ENCODE measurements around the gene TMEM245. TPM values are rescaled to one million over a fixed set of nuclear protein-coding genes. Genes with fewer than 3 reads are reported as not detected.

TMEM245 gene
- total RNA-seq, 1 donor from 2014 or later: 52.2 TPM

DNA sequence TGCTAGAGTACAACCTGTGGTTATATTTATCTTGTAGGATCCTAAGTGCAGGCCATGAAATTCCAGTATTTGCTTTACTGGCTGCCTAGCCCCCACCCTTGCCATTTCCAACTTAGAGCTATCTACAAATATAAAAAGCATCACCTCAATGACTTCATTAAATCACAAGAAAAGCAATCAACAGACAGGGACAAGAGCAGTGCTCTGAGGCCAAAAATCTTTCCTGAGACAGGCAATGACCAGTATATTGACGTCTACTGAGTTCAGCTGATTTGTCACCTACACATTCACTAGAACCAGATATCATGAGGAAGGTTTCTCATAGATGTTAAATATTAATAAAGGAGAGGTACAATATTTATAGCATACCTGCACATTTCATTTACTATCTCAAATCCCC, 68.0 kb downstream of the TMEM245 start:
- FAIRE-seq (no peak), DNase-seq (ENCODE audit: low read depth) (no peak)
- Histone ChIP-seq H3K4me2 (ENCODE audit: low read length) (no peak overlapping the region), H2AFZ (ENCODE audit: low read depth, low read length) (no peak overlapping the region), H4K20me1 (ENCODE audit: insufficient read depth, low read length) (no peaks in the 10 kb centered on the region), H3K9me3 (ENCODE audit: insufficient read depth, low read depth, low read length) (no peaks in the 10 kb centered on the region), H3K79me2 (ENCODE audit: insufficient read depth, low read length) (no peaks in the 10 kb centered on the region), H3K9ac (ENCODE audit: low read length) (no peak overlapping the region), H3K4me3 (ENCODE audit: insufficient read depth, low read depth, low read length) (no peak overlapping the region), H3K27me3 (ENCODE audit: insufficient read depth, low read length) (no peaks in the 10 kb centered on the region), H3K27ac (ENCODE audit: low read depth, low read length) (no peak overlapping the region), H3K36me3 (ENCODE audit: insufficient read depth, low read length) (peaks cover 38% of the 10 kb centered on the region), H3K4me1 (ENCODE audit: insufficient read depth, low read length) (peaks cover 5% of the 10 kb centered on the region)
- TF ChIP-seq EZH2 (IDR thresholded peaks at IDR 0.05; ENCODE audit: insufficient read depth, low read length): no peak
- TF ChIP-seq CTCF (IDR thresholded peaks at IDR 0.05; ENCODE audit: insufficient read depth, low read depth, low read length): no peak
- H3K27me3 Mint-ChIP-seq (ENCODE audit: low read depth, unreplicated experiment): no peaks in the 10 kb centered on the region
- no peaks in the 10 kb centered on the region for H3K9me3 Mint-ChIP-seq (ENCODE audit: unreplicated experiment)
- peaks cover 8% of the 10 kb centered on the region for H3K4me1 Mint-ChIP-seq (ENCODE audit: low read depth, unreplicated experiment)
- H3K36me3 Mint-ChIP-seq (ENCODE audit: low read depth, unreplicated experiment): peaks cover 29% of the 10 kb centered on the region
- no peak overlapping the region for H3K4me3 Mint-ChIP-seq (ENCODE audit: unreplicated experiment)
- H3K27ac Mint-ChIP-seq (ENCODE audit: unreplicated experiment): no peak overlapping the region

DNA sequence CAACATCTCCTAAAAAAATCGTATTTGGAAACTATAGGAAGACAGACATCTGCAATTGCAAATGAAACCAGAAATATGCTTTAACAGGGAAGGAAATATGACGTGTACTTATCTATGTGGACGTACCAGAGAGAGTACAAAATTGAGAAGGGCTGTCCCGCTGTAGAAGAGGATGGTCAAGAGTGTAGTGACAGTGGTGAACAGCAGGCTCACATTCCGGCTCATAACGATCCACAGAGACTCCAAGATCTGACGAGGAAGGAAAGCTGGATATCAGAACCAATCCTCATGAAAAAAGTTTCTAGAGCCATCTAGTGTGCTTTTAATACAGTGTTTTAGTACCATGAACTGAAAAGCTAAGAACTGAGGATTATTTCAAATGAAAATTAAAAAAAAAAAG, 69.3 kb downstream of the TMEM245 start:
- Mint-ChIP-seq H3K9me3 (ENCODE audit: unreplicated experiment) (no peaks in the 10 kb centered on the region), H3K4me1 (ENCODE audit: low read depth, unreplicated experiment) (peaks cover 8% of the 10 kb centered on the region)

More for the DNA sequence above, 69.3 kb downstream of the TMEM245 start:
- DNase-seq (ENCODE audit: low read depth) (no peak), FAIRE-seq (no peak)
- no peak for TF ChIP-seq EZH2 (IDR thresholded peaks at IDR 0.05; ENCODE audit: insufficient read depth, low read length)
- TF ChIP-seq CTCF (IDR thresholded peaks at IDR 0.05; ENCODE audit: insufficient read depth, low read depth, low read length): no peak
- H3K27ac ChIP-seq (ENCODE audit: low read depth, low read length): no peak overlapping the region
- no peaks in the 10 kb centered on the region for H4K20me1 ChIP-seq (ENCODE audit: insufficient read depth, low read length)
- Mint-ChIP-seq H3K4me3 (ENCODE audit: unreplicated experiment) (no peak overlapping the region), H3K36me3 (ENCODE audit: low read depth, unreplicated experiment) (peaks cover 28% of the 10 kb centered on the region), H3K27ac (ENCODE audit: unreplicated experiment) (no peak overlapping the region), H3K27me3 (ENCODE audit: low read depth, unreplicated experiment) (no peaks in the 10 kb centered on the region)
- H3K9me3 ChIP-seq (ENCODE audit: insufficient read depth, low read depth, low read length): no peaks in the 10 kb centered on the region
- no peaks in the 10 kb centered on the region for H3K79me2 ChIP-seq (ENCODE audit: insufficient read depth, low read length)
- H3K4me2 ChIP-seq (ENCODE audit: low read length): no peak overlapping the region
- H3K27me3 ChIP-seq (ENCODE audit: insufficient read depth, low read length): no peaks in the 10 kb centered on the region
- no peak overlapping the region for H3K4me3 ChIP-seq (ENCODE audit: insufficient read depth, low read depth, low read length)
- peaks cover 34% of the 10 kb centered on the region for H3K36me3 ChIP-seq (ENCODE audit: insufficient read depth, low read length)
- no peak overlapping the region for H2AFZ ChIP-seq (ENCODE audit: low read depth, low read length)
- no peak overlapping the region for H3K9ac ChIP-seq (ENCODE audit: low read length)
- peaks cover 5% of the 10 kb centered on the region for H3K4me1 ChIP-seq (ENCODE audit: insufficient read depth, low read length)
